GM21390 (cell line): ENCODE measurements around the gene VSIG10.
"Not testable (repeated sequence)": the region's sequence is repeated elsewhere in the genome, so short reads cannot be mapped to it uniquely, and the experiment has no call there.

Source experiments
- ATAC-seq: cut with Tn5 transposase; IDR thresholded peaks from one replicate; pipeline ENCODE4 v1.9.1; 2021; ENCODE audit not compliant: unreplicated experiment

VSIG10 gene

GRCh38 chr12:118035190-118036041 is 68.4 kb downstream of the VSIG10 start:
- peak; percentile 92 for ATAC-seq

GRCh38 chr12:118034429-118035189 is 69.2 kb downstream of the VSIG10 start:
- no peak for ATAC-seq

DNA sequence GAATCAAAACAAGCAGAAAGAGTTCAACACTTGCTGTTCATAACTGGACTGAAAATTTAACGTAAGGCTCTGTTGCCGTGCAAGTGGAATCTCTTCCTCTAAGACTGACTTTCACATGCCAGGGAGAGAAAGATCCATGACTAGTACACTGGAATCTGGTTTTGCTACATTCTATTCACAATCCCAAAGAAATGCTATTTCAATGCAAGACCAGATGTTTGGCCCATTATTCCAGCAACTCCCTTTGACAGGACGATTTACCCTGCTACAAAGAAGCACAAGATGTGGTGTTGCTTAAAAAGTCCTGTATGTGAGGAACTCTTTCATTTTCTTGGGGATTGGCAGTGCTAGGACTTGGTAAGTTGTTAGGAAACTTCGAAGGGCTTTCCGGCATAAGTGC is 69.9 kb downstream of the VSIG10 start:
- ATAC-seq: no peak

DNA sequence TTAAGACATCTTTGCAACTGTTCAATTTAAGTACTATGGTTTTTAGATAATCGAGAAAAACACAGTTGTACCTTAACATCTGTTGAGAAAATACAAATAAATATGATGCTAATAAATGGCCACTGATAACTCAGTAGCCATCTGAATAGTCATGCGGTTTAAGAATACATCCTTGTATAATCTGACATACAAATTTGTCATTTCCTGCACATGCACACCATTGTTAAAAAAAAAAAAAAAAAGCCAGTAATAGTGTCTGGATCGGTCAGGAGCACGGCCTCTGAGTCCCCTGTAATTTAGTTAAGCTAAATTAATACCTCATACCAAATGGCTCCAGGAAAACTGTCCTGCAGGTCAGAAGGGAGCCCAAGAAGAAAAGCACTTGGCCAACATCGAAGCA is 70.5 kb downstream of the VSIG10 start:
- no peak for ATAC-seq

GRCh38 chr12:118032188-118032587 is 71.6 kb downstream of the VSIG10 start:
- ATAC-seq: no peak

DNA sequence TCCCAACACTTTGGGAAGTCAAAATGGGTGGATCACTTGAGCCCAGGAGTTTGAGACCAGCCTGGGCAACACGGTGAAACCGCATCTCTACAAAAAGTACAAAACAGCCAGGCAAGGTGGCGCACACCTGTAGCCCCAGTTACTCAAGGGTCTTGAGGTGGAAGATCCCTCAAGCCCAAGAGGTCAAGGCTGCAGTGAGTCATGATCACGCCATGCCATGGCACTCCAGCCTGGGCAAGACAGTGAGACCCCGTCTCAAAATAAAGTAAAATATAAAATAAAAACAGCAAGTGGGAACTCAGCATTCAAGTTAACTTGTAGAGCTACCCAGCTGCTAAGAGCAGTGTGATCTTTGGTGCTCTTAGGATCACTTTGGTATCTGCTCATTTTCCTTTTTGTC is 74.6 kb downstream of the VSIG10 start:
- ATAC-seq: no peak

GRCh38 chr12:118025168-118025567 is 78.6 kb downstream of the VSIG10 start:
- ATAC-seq: no peak

DNA sequence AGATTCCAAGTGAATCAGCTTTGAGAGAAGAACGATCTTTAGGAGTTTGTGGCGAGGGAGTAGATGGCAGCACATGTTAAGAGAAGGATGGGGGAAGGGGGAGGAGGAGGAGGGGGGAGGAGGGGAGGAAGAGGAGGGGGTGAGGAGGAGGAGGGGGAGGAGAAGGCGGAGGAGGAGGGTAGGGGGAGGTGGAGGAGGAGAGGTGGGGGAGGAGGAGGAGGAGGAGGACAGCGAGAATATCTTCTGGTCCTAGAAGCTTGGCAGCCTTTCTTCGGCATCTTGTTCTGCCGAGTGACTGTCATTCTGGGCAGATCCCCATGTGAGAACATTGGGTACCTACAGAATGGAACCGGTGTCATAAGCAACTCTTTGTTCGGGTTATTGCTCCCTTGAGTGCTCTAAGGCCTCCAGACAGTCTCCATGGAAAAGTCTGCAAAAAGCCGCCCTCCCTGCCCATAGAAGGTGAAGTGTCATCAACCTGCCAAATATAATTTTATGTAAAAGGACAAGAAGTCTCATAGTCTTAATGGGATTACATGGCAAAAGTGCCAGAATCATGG is 80.4 kb downstream of the VSIG10 start:
- ATAC-seq: no peak

DNA sequence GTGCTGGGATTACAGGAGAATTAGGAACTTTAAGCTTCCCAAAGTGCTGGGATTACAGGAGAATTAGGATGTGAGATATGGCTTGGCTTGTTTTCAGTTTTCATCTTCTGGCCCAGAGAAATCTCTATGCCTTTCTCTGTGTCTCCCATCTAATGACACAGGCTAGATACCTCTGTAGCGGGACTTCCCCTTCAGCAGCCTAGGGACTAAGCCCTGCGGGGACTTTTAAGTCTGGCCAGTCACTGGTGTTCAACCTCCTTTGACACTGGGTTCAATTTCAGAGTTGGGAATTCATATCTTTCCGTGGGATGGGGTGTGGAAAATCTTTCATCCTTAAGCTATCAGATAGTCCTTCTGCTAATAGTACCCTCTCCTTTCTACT is 81.1 kb downstream of the VSIG10 start:
- ATAC-seq: no peak

GRCh38 chr12:118022097-118022727 is 81.6 kb downstream of the VSIG10 start:
- not testable (repeated sequence) for ATAC-seq

GRCh38 chr12:118020036-118020435 is 83.8 kb downstream of the VSIG10 start:
- ATAC-seq: no peak

DNA sequence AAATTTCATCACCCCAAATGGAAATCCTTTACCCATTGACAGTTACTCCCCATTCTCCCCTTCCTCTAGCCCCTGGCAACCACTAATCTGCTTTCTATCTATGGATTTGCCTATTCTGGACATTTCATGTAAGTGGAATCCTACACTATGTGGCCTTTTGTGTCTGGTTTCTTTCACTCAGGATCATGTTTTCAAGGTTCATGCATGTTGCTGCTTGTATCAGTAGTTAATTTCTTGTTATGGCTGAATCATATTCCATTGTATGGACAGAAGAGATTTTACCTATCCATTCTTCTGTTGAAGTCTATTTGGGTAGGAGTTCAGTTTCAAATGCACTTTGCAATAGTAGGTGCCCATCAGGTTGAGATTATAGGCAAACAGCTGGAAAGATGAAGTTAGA is 85.9 kb downstream of the VSIG10 start:
- no peak for ATAC-seq

GRCh38 chr12:118016424-118017264 is 87.2 kb downstream of the VSIG10 start, which contains the start of gene RFC5:
RFC5 (plus strand) TSS chr12:118016703; CDS start chr12:118016828, 125 bp downstream.
- ATAC-seq: peak; percentile 99

GRCh38 chr12:118015944-118016343 is 87.9 kb downstream of the VSIG10 start:
- no peak for ATAC-seq

DNA sequence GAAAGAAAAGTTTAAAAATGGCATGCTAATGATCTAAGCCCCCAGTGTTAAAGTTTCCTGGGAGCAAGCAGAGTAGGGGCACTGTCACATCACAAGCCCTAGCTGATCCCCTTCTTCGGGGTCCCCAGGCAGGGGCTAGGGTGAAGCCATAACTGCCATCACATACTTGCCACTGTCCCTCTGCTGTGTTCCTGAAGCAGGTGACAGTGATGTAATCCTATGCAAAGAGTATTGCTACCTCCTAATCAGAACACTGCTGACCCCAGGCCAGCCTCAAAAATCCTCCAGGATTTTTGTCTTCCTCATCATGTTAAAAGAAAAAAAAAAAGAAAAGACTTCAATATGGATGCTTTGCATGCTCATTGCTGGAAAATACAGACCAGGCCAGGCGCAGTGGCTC is 88.5 kb downstream of the VSIG10 start:
- no peak for ATAC-seq
